HuH-7.5 (cell line): Measurements from ENCODE around the gene RAB26.
"Not testable (repeated sequence)": the region's sequence is repeated elsewhere in the genome, so short reads cannot be mapped to it uniquely, and the experiment has no call there.

Source experiments
- DNase-seq: peaks from one replicate; pipeline ENCODE4 v3.0.0; 2011; ENCODE audit warnings: low spot score

The RAB26 gene

GRCh38 chr16:2196162-2196980, 47.9 kb downstream of the RAB26 start, which contains the start of gene CASKIN1:
Gene CASKIN1 (minus strand): TSS chr16:2196605. CDS start chr16:2196432, 173 bp downstream.
- DNase-seq = no peak

GRCh38 chr16:2196981-2197511, 48.6 kb downstream of the RAB26 start:
- DNase-seq = no peak

- DNase-seq = no peak
Observed at GRCh38 chr16:2197765-2198164, 49.3 kb downstream of the RAB26 start.

- no peak for DNase-seq
Observed at GRCh38 chr16:2198283-2198682, 49.9 kb downstream of the RAB26 start.

GRCh38 chr16:2199095-2199494, 50.7 kb downstream of the RAB26 start:
- DNase-seq = no peak

- DNase-seq = no peak
Observed at GRCh38 chr16:2199621-2200139, 51.3 kb downstream of the RAB26 start.

- no peak for DNase-seq
Observed at GRCh38 chr16:2200313-2200712, 51.9 kb downstream of the RAB26 start.

- not testable (repeated sequence) for DNase-seq
Observed at GRCh38 chr16:2203119-2203688, 54.8 kb downstream of the RAB26 start.
